HG02610 (cell line): ENCODE measurements around the gene TENM3.

ENCODE experiments used
- ATAC-seq: cut with Tn5 transposase; IDR thresholded peaks from one replicate; pipeline ENCODE4 v1.9.1; 2021; ENCODE audit warnings: mild to moderate bottlenecking, moderate library complexity; ENCODE audit not compliant: unreplicated experiment

The TENM3 gene

GRCh38 chr4:182705389-182705788 is 462.2 kb downstream of the TENM3 start:
- no peak for ATAC-seq

- no peak for ATAC-seq
Measured at GRCh38 chr4:182711211-182711610, 468.0 kb downstream of the TENM3 start.

GRCh38 chr4:182715548-182715947 is 472.3 kb downstream of the TENM3 start:
- ATAC-seq: no peak

GRCh38 chr4:182716192-182716591 is 473.0 kb downstream of the TENM3 start:
- no peak for ATAC-seq

GRCh38 chr4:182717788-182718583 is 474.8 kb downstream of the TENM3 start:
- ATAC-seq: peak; percentile 69

- ATAC-seq: no peak
Measured at GRCh38 chr4:182724414-182724813, 481.2 kb downstream of the TENM3 start.

GRCh38 chr4:182729516-182729915 is 486.3 kb downstream of the TENM3 start:
- no peak for ATAC-seq

GRCh38 chr4:182730791-182731190 is 487.6 kb downstream of the TENM3 start:
- ATAC-seq: no peak

- ATAC-seq: no peak
Measured at GRCh38 chr4:182736207-182736606, 493.0 kb downstream of the TENM3 start.

GRCh38 chr4:182738283-182739047 is 495.3 kb downstream of the TENM3 start:
- ATAC-seq: no peak

GRCh38 chr4:182740256-182740655 is 497.1 kb downstream of the TENM3 start:
- no peak for ATAC-seq

GRCh38 chr4:182741054-182741453 is 497.9 kb downstream of the TENM3 start:
- no peak for ATAC-seq

- no peak for ATAC-seq
Measured at GRCh38 chr4:182741914-182742313, 498.7 kb downstream of the TENM3 start.

- ATAC-seq: no peak
Measured at GRCh38 chr4:182743815-182744214, 500.6 kb downstream of the TENM3 start.

- no peak for ATAC-seq
Measured at GRCh38 chr4:182745237-182745636, 502.0 kb downstream of the TENM3 start.

GRCh38 chr4:182746876-182747275 is 503.7 kb downstream of the TENM3 start:
- ATAC-seq: no peak

GRCh38 chr4:182748283-182748682 is 505.1 kb downstream of the TENM3 start:
- no peak for ATAC-seq

- ATAC-seq: no peak
Measured at GRCh38 chr4:182748949-182749348, 505.7 kb downstream of the TENM3 start.

- ATAC-seq: no peak
Measured at GRCh38 chr4:182749667-182750167, 506.5 kb downstream of the TENM3 start.

GRCh38 chr4:182752158-182752910 is 509.1 kb downstream of the TENM3 start:
- no peak for ATAC-seq

GRCh38 chr4:182754895-182755294 is 511.7 kb downstream of the TENM3 start:
- no peak for ATAC-seq
